Right forelimb (tissue), 1 donor: ENCODE measurements around the gene SV2B.

Experiments used
- DNase-seq: peaks from one replicate; pipeline ENCODE4 v3.0.0-alpha.2; 2018

SV2B gene

DNA sequence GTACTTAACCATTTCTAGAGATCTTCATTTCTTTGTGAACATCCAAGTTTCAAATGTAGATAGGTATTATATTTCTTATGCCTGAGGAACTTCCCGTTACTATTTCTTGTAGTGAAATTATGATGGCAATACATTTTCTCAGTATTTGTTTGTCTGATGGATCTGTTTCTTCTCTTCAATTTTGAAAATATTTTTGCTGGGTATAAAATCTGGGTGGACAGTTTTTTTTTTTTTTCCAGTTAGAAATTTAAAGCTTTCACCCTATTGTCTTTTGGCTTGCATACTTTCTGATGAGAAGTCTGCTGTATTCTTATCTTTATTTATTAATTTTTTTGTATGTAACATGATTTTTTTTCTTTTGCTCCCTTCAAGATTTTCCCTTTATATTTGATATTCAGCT, 175.8 kb downstream of the SV2B start:
- DNase-seq: no peak

- no peak for DNase-seq
Measured at GRCh38 chr15:91278951-91279350, 178.9 kb downstream of the SV2B start.

DNA sequence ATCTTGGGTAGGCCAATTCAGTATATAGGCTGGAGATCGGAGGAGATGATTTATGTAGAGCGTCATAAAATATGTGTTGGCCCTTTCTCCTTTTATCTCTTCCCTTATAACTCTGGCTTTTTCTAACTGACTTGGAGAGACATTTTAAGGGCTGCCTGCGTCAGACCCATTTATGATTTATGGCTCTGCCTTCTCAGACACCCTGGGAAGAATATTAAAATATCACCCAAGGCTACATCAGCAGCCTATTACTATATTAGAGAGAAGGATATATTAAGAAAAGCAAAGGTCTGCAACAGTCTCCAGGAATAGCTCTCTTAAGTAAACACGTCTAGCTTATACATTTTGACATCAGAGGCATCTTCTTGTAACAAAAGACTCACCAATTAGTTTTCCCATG, 179.4 kb downstream of the SV2B start:
- no peak for DNase-seq

DNA sequence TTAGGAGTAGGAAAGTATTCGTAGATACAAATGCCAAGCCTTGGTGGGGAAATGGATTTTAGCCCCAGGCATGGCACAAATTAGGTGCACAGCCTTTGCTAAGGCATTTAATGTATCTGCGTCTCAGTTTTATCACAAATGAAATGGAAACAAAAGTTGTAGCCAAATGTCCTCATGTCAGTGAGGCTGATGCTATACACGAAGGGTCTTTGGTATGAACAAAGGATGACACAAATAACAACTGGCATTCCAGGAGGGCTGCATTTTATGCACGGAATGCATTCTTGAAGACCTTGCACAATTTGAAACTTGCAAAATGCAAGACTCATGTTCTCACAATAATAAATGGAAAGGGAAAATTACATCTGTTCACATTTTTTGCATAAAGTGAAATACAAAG, 181.9 kb downstream of the SV2B start:
- DNase-seq: no peak

DNA sequence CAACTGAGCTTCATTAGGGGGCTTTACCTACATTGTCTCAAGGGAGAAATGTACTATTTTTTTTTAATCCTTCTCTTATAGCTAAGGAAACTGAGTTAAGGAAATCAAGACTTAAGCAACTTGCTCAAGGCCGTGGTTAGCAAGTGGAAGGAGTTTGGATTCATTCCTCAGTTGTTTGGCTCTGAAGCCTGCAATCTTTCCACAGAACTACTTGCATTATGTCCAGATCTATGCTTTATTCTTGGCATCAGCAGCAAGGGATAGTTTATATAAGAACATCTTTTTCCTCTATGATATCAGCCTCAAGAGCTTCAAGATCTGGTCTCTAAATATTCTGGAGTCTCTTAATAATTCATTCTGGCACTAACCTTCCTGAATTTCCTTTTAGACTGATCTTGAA, 182.4 kb downstream of the SV2B start:
- DNase-seq: no peak

DNA sequence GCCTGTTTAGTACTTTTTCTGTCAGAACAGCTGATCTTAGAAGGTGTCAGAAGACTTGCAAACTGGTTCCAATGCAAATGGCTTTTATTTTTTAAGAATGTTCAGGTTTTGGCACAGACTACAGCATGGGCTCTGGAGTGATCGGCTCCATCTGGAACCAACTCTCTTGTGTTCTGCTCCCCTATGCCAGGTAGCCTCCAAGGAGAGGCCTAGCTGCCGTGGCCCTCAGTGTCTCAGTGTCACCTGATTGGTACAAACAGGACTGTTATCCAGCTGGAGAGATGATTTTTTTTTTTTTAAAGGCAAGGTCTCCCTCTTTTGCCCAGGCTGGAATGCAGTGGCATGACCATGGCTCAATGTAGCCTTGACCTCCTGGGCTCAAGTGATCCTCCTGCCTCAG, 183.1 kb downstream of the SV2B start:
- no peak for DNase-seq

GRCh38 chr15:91284758-91285466, 184.9 kb downstream of the SV2B start:
- no peak for DNase-seq

DNA sequence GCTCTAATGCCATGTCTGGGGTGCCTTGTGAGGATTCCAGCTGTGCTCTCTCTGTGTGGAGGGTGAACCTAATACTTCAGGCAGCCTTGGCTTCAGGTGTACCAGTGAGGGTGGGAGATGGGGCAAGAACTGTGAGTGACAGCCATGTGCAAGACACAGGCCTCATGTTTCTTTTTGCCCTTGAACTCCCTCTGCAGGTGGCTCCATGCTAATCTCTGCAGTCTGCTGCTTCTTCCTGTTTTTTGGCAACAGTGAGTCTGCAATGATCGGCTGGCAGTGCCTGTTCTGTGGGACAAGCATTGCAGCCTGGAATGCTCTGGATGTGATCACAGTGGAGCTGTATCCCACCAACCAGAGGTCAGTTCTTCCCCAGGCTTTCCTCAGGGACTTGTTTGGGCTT, 189.3 kb downstream of the SV2B start:
- no peak for DNase-seq

- DNase-seq: no peak
Measured at GRCh38 chr15:91290553-91290952, 190.5 kb downstream of the SV2B start.

DNA sequence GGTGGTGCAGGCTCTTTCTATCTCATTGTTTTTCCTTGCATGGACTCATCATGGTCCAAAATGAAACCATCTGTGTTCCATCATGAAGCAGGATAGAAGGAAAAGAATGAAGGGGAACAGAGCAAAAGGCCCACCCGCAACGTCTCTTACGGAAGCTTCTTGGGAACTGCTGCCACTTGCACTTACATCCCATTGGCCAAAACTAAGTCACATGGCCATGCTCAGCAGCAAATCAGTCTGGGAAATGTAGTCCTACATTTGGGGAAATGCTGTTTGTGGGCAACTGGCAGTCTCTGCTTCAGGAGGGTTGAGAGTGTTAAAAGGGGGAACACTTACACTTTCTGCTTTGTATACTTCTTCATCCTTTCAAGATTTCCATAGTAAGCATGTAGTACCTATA, 191.6 kb downstream of the SV2B start:
- DNase-seq: no peak

DNA sequence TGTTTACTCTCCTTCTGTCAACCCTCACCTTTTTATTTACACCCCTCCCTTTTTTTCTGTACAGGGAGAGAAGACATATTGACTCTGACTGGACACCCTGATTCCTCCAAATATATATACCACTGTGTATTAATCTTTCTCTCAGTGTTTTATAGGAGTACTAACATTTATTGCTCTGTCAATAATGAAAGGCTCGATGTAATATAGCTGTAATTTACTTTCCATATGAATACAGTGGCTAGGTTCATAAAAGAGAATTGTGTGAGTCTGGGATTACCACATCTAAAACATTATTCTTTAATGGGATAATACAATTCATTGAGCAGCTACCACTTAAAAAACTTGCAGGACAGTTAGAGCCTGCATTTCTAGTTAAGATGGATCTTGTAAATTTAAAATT, 194.3 kb downstream of the SV2B start:
- DNase-seq: no peak

GRCh38 chr15:91294795-91295194, 194.7 kb downstream of the SV2B start:
- no peak for DNase-seq

DNA sequence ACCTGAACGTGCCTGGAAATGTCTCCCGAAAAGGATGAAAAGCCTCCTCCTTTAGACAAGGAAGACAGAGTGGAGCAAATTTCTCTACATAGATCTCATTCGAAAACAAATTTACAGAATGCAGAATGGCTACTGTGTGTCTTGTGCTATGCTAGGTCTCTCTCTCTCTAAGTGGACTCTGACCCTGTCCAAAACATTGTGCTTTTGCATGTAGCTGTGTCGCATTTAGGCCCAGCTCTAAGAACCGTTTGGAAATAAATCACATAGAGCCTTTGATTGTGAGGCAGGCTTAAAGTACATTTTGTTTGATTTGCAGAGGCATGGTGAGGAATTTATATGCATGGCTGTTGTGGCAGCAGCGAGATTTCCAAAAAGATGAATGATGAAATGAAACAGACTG, 198.0 kb downstream of the SV2B start:
- no peak for DNase-seq

GRCh38 chr15:91302588-91303439, 202.8 kb downstream of the SV2B start:
- DNase-seq: peak; percentile 62

DNA sequence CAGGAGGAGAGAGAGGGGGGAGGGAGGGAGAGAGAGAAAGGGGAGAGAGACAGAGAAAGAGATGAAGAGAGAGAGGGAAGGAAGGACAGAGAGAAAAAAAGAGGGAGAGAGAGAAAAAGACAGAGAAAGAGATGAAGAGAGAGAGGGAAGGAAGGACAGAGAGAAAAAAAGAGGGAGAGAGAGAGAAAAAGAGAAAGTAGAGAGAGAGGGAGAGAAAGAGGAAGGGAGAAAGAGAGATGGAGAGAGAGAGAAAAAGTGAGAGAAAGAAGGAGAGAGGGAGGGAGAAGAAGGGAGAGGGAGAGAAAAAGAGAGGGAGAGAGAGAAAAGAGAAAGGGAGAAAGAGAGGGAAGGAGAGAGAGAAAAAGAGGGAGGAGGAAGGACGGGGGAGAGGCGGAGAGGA, 204.2 kb downstream of the SV2B start:
- DNase-seq: no peak

DNA sequence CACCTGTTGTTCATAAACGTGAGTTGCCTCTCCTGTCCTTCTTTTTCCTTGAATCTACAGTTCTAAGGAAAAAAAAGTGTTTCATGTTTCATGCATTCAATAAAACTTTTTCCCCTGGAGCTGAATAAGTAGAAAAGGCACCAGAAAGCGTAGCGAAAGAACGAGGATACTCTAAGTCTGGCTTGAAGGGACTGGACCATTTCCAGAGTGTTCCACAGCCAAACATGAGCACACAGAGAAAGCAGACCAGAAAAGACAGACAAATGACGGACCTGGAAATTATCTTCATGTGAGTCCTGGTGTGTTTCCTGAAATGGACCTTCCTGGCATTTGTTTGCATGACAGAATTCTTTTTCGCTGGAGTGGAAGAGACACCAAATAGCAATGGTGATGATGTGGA, 204.7 kb downstream of the SV2B start:
- no peak for DNase-seq

DNA sequence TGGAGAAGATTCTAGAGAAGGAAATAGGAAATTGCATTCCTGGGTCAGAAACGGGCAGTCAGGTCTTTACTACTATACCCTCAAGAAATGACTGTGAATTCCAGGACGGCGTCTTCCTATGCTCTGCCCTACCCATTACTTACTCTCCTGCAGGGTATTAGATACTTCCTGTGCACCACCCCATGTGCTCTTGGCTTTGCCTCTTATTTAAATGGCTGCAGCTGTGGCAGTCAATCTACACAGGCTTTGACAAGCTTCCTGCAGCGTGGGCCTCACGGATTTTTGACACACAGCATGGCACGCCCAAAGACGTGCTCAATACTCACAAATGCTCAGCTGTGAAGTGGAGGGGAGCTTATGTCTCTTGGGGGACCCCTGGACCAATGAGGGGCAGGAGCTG, 206.1 kb downstream of the SV2B start:
- no peak for DNase-seq

DNA sequence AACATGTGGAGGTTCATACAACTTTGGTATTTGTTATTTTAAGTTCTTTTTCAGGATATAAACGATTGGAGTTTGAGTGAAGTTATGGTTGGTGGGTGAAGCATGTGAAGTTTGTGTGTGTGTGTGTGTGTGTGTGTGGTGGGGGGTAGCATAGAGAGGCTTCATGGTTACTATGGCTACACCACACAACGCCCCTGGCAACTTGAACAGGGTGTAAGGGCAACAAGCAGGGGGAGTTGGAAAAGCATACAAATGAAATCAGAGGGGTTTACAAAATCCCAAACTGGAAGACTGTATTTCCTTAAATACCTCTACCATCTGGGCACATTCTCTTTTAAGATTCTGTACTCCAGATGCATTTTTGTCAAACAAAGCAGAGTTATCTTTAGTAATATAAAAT, 207.5 kb downstream of the SV2B start:
- no peak for DNase-seq

GRCh38 chr15:91308199-91308598, 208.1 kb downstream of the SV2B start:
- no peak for DNase-seq

DNA sequence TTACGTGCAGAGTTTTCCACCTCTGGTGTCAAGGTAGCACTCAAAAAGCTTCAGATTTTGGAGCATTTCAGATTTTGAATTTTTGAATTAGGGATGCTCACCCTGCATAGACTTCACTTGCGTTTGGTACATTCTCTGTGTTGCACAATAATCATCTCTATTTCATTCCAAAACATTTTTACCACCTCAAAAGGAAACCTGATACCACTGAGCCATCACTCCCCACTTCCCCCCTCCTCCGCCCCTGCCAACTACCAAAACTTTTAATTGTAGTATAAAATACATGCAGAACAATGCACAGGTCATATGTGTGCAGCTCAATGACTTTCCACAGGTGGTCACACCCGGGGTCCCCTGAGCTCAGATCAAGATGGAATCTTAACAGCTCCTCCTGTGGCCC, 208.8 kb downstream of the SV2B start:
- DNase-seq: no peak

DNA sequence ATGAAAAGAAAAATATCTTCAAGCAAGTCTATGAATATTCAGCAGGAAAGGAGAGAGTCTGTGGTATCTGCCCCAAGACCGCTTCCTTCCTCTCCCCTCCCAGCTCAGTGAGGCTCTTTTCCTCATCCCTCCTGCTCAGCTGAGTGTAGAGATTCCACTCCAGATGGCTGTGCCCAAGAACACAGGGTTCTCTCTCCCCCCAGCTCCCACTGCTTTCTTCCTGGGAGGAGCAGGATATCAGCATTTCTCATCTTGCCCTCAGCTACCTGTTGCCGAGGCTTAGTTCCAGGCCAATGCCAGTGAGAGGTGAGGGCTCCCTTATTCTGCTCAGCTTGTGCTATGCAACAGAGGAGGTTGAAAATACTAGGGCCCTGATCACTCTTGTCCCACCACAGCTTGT, 211.9 kb downstream of the SV2B start:
- no peak for DNase-seq

DNA sequence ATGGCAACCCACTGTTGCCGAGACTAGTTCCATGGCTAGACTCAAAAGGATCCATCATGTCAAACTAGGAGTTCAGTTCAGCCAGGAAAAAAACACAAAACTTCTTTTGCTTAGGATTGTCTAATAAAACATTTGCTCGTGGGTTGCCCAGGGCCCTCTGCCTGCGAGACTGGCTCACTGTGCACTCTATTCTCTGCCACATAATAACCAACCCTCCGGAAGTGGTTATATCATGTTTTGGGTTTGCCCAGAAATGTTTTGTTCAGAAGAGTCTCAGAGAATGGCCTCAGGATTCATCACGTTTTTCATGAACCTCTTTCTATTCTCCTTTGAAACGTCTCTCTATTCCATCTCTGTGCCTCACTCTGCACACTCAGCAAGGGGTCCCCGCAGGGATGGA, 216.1 kb downstream of the SV2B start:
- DNase-seq: no peak

GRCh38 chr15:91318516-91318915, 218.5 kb downstream of the SV2B start:
- no peak for DNase-seq

DNA sequence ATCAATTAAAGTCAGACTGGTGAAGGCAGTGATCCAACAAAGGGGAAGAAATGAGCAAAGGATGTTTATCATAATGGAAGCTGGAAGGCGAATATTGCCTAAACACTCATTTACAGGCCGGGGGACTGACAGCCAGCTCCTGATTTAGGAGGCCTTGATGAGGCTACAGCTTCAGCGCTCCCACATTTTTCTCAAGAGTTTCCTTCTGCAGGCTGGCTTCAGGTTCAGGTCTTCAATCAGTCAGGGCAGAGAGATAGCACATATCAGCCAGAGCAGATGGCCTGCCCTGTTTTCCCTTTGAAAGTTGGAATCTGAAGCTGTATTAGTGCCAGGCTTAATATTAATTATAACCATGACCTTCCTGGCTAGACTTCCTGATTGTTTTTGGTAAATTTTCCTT, 218.9 kb downstream of the SV2B start:
- no peak for DNase-seq
